SK-N-DZ (cell line): Measurements from ENCODE around the gene APELA. TPM values are rescaled to one million over a fixed set of nuclear protein-coding genes. Genes with fewer than 3 reads are reported as not detected.
"Not testable (repeated sequence)": the region's sequence is repeated elsewhere in the genome, so short reads cannot be mapped to it uniquely, and the experiment has no call there.

ENCODE experiments used
- DNase-seq: peaks from one replicate; pipeline ENCODE4 v3.0.0-alpha.2; 2015; ENCODE audit warnings: low spot score
- polyA plus RNA-seq, 2 experiments: library from polyadenylated mRNA; depleted of rRNA; stranded (reverse); fragments of >200 nt; gene quantifications; 2 replicates each; pipeline ENCODE4 v1.2.3, GENCODE V29; 2014

The APELA gene
- not detected in 2 replicates for polyA plus RNA-seq (2014; cell fraction: cytosol; rRNA removed)
- not detected in 2 replicates for polyA plus RNA-seq (2014; cell fraction: nucleus; rRNA removed)

GRCh38 chr4:164876700-164877324, at the start of gene APELA:
Gene APELA, plus strand, starts transcription at chr4:164877178. Its CDS starts 154 bp downstream, at chr4:164877332.
- DNase-seq: peak; percentile 20

- no peak for DNase-seq
Observed at GRCh38 chr4:164828955-164829354, 48.0 kb upstream of the APELA start.

- DNase-seq: no peak
Observed at GRCh38 chr4:164846566-164846965, 30.4 kb upstream of the APELA start.

GRCh38 chr4:164847016-164847415, 30.0 kb upstream of the APELA start:
- DNase-seq: no peak

- no peak for DNase-seq
Observed at GRCh38 chr4:164847967-164848649, 28.9 kb upstream of the APELA start.

- DNase-seq: no peak
Observed at GRCh38 chr4:164856396-164856795, 20.6 kb upstream of the APELA start.

- no peak for DNase-seq
Observed at GRCh38 chr4:164866817-164867490, 10.0 kb upstream of the APELA start.

- DNase-seq: no peak
Observed at GRCh38 chr4:164871673-164872072, 5.3 kb upstream of the APELA start.

- DNase-seq: no peak
Observed at GRCh38 chr4:164872481-164872880, 4.5 kb upstream of the APELA start.

- DNase-seq: no peak
Observed at GRCh38 chr4:164874789-164875188, 2.2 kb upstream of the APELA start.

GRCh38 chr4:164880489-164881262, 3.7 kb downstream of the APELA start:
- DNase-seq: no peak

GRCh38 chr4:164888096-164888715, 11.2 kb downstream of the APELA start:
- no peak for DNase-seq

GRCh38 chr4:164890691-164891090, 13.7 kb downstream of the APELA start:
- no peak for DNase-seq

GRCh38 chr4:164892018-164892417, 15.0 kb downstream of the APELA start:
- no peak for DNase-seq

- no peak for DNase-seq
Observed at GRCh38 chr4:164894702-164895101, 17.7 kb downstream of the APELA start.

GRCh38 chr4:164902608-164903007, 25.6 kb downstream of the APELA start:
- DNase-seq: no peak

- DNase-seq: no peak
Observed at GRCh38 chr4:164904336-164904735, 27.4 kb downstream of the APELA start.

- DNase-seq: no peak
Observed at GRCh38 chr4:164904941-164905340, 28.0 kb downstream of the APELA start.

- no peak for DNase-seq
Observed at GRCh38 chr4:164906368-164906767, 29.4 kb downstream of the APELA start.

- DNase-seq: not testable (repeated sequence)
Observed at GRCh38 chr4:164913506-164913905, 36.5 kb downstream of the APELA start.

- DNase-seq: no peak
Observed at GRCh38 chr4:164918956-164919355, 42.0 kb downstream of the APELA start.
